Measurements from ENCODE around the gene DAGLB.
"Not testable (repeated sequence)": the region's sequence is repeated elsewhere in the genome, so short reads cannot be mapped to it uniquely, and the experiment has no call there.

Gene DAGLB

GRCh38 chr7:6460990-6461584 lies 13.3 kb upstream of the DAGLB start:
- DNase-seq: no peak

- no peak for DNase-seq
Observed at GRCh38 chr7:6460303-6460702, 12.5 kb upstream of the DAGLB start.

- not testable (repeated sequence) for DNase-seq
Observed at GRCh38 chr7:6458676-6459075, 10.9 kb upstream of the DAGLB start.

- DNase-seq: no peak
Observed at GRCh38 chr7:6453734-6454133, 6.0 kb upstream of the DAGLB start.

- no peak for DNase-seq
Observed at GRCh38 chr7:6451224-6451705, 3.5 kb upstream of the DAGLB start.

GRCh38 chr7:6450591-6450990 lies 2.8 kb upstream of the DAGLB start:
- DNase-seq: not testable (repeated sequence)

GRCh38 chr7:6449884-6450283 lies 2.1 kb upstream of the DAGLB start:
- not testable (repeated sequence) for DNase-seq

- no peak for DNase-seq
Observed at GRCh38 chr7:6448943-6449543, 1.3 kb upstream of the DAGLB start.

GRCh38 chr7:6446838-6447580 lies 745 bp downstream of the DAGLB start:
- DNase-seq: peak; percentile 52

GRCh38 chr7:6444516-6445269 lies 3.1 kb downstream of the DAGLB start:
- no peak for DNase-seq

- DNase-seq: no peak
Observed at GRCh38 chr7:6443372-6443941, 4.3 kb downstream of the DAGLB start.

- DNase-seq: no peak
Observed at GRCh38 chr7:6442114-6442513, 5.6 kb downstream of the DAGLB start.

- no peak for DNase-seq
Observed at GRCh38 chr7:6440381-6440780, 7.4 kb downstream of the DAGLB start.

GRCh38 chr7:6438427-6438826 lies 9.3 kb downstream of the DAGLB start:
- no peak for DNase-seq

GRCh38 chr7:6437251-6437650 lies 10.5 kb downstream of the DAGLB start:
- DNase-seq: no peak

GRCh38 chr7:6436385-6436685 lies 11.4 kb downstream of the DAGLB start:
- no peak for DNase-seq

- DNase-seq: peak; percentile 44
Observed at GRCh38 chr7:6435486-6436384, 12.0 kb downstream of the DAGLB start.

- no peak for DNase-seq
Observed at GRCh38 chr7:6433784-6434615, 13.8 kb downstream of the DAGLB start.

GRCh38 chr7:6432781-6433180 lies 15.0 kb downstream of the DAGLB start:
- no peak for DNase-seq

GRCh38 chr7:6430974-6431373 lies 16.8 kb downstream of the DAGLB start:
- DNase-seq: no peak

- DNase-seq: no peak
Observed at GRCh38 chr7:6430271-6430940, 17.3 kb downstream of the DAGLB start.
